BLaER1 (cell line): ENCODE data around the gene LILRA1.

Source experiments
- H3K27ac ChIP-seq: shearing (Covaris generic); formaldehyde crosslinking; 2 replicates; pipeline ENCODE4 v1.8.1; 2022
- H3K27me3 ChIP-seq: shearing (Covaris generic); formaldehyde crosslinking; 2 replicates; pipeline ENCODE4 v1.8.1; 2022
- H3K36me3 ChIP-seq: shearing (Covaris generic); formaldehyde crosslinking; 2 replicates; pipeline ENCODE4 v1.8.1; 2022
- H3K4me1 ChIP-seq: shearing (Covaris generic); formaldehyde crosslinking; 2 replicates; pipeline ENCODE4 v1.8.1; 2022
- H3K4me2 ChIP-seq: shearing (Covaris generic); formaldehyde crosslinking; 2 replicates; pipeline ENCODE4 v1.8.1; 2022
- H3K4me3 ChIP-seq: shearing (Covaris generic); formaldehyde crosslinking; 2 replicates; pipeline ENCODE4 v1.8.1; 2022
- H3K9ac ChIP-seq: shearing (Covaris generic); formaldehyde crosslinking; 2 replicates; pipeline ENCODE4 v1.8.1; 2022
- H3K9me3 ChIP-seq: shearing (Covaris generic); formaldehyde crosslinking; 2 replicates; pipeline ENCODE4 v1.8.1; 2022
- H4K20me1 ChIP-seq: shearing (Covaris generic); formaldehyde crosslinking; 2 replicates; pipeline ENCODE4 v1.8.1; 2022
- Cebpa-rat ChIP-seq: shearing (Covaris generic); IDR thresholded peaks from 2 replicates; pipeline ENCODE4 v1.8.1; 2022

LILRA1 gene

GRCh38 chr19:54606891-54607784 lies 13.7 kb downstream of the LILRA1 start:
- H3K9ac ChIP-seq, result no peak overlapping the region
- H4K20me1 ChIP-seq, result no peaks in the 10 kb centered on the region
- H3K27me3 ChIP-seq, result no peaks in the 10 kb centered on the region
- H3K4me3 ChIP-seq, result no peak overlapping the region
- no peak for TF ChIP-seq Cebpa-rat
- H3K4me1 ChIP-seq, result peaks cover 19% of the 10 kb centered on the region
- peaks cover 50% of the 10 kb centered on the region for H3K9me3 ChIP-seq
- peak overlapping the region; percentile 0; the same call in 1 of the 2 replicates for H3K27ac ChIP-seq
- H3K4me2 ChIP-seq, result peak overlapping the region; percentile 31
- H3K36me3 ChIP-seq, result no peaks in the 10 kb centered on the region; the same call in 1 of the 2 replicates

GRCh38 chr19:54607785-54608150 lies 14.3 kb downstream of the LILRA1 start:
- Histone ChIP-seq H3K9me3 (peaks cover 50% of the 10 kb centered on the region), H3K27ac (no peak overlapping the region), H3K36me3 (no peaks in the 10 kb centered on the region; the same call in 1 of the 2 replicates), H3K4me1 (peaks cover 25% of the 10 kb centered on the region), H3K4me3 (no peak overlapping the region), H4K20me1 (no peaks in the 10 kb centered on the region), H3K4me2 (0 out of 2 replicates have a peak overlapping the region, but pooled peaks have one; percentile 31), H3K9ac (no peak overlapping the region), H3K27me3 (no peaks in the 10 kb centered on the region)
- TF ChIP-seq Cebpa-rat, result no peak

- H3K9ac ChIP-seq, result no peak overlapping the region
- peaks cover 25% of the 10 kb centered on the region for H3K4me1 ChIP-seq
- H3K27ac ChIP-seq, result no peak overlapping the region
- no peak overlapping the region for H3K4me2 ChIP-seq
- no peaks in the 10 kb centered on the region for H4K20me1 ChIP-seq
- TF ChIP-seq Cebpa-rat, result no peak
- peaks cover 50% of the 10 kb centered on the region for H3K9me3 ChIP-seq
- no peaks in the 10 kb centered on the region; the same call in 1 of the 2 replicates for H3K36me3 ChIP-seq
- H3K27me3 ChIP-seq, result no peaks in the 10 kb centered on the region
- H3K4me3 ChIP-seq, result no peak overlapping the region
Observed at GRCh38 chr19:54608205-54608604, 14.8 kb downstream of the LILRA1 start.

- no peak overlapping the region for H3K9ac ChIP-seq
- no peak overlapping the region for H3K4me2 ChIP-seq
- peaks cover 50% of the 10 kb centered on the region for H3K9me3 ChIP-seq
- peaks cover 25% of the 10 kb centered on the region for H3K4me1 ChIP-seq
- no peaks in the 10 kb centered on the region for H4K20me1 ChIP-seq
- H3K4me3 ChIP-seq, result no peak overlapping the region
- H3K27me3 ChIP-seq, result no peaks in the 10 kb centered on the region
- H3K27ac ChIP-seq, result no peak overlapping the region
- H3K36me3 ChIP-seq, result no peaks in the 10 kb centered on the region; the same call in 1 of the 2 replicates
- TF ChIP-seq Cebpa-rat, result no peak
Observed at GRCh38 chr19:54608792-54609191, 15.4 kb downstream of the LILRA1 start.

GRCh38 chr19:54609356-54609791 lies 15.9 kb downstream of the LILRA1 start:
- peaks cover 48% of the 10 kb centered on the region for H3K9me3 ChIP-seq
- no peak overlapping the region for H3K4me2 ChIP-seq
- no peak overlapping the region for H3K27ac ChIP-seq
- no peaks in the 10 kb centered on the region for H4K20me1 ChIP-seq
- H3K36me3 ChIP-seq, result no peaks in the 10 kb centered on the region; the same call in 1 of the 2 replicates
- no peak overlapping the region for H3K4me3 ChIP-seq
- no peak for TF ChIP-seq Cebpa-rat
- no peak overlapping the region for H3K9ac ChIP-seq
- H3K4me1 ChIP-seq, result peaks cover 25% of the 10 kb centered on the region
- H3K27me3 ChIP-seq, result no peaks in the 10 kb centered on the region

- no peak overlapping the region for H3K9ac ChIP-seq
- H3K4me3 ChIP-seq, result no peak overlapping the region
- no peaks in the 10 kb centered on the region for H3K36me3 ChIP-seq
- 0 out of 2 replicates have a peak overlapping the region, but pooled peaks have one; percentile 24 for H3K27ac ChIP-seq
- H3K4me2 ChIP-seq, result peak overlapping the region; percentile 2; the same call in 1 of the 2 replicates
- TF ChIP-seq Cebpa-rat, result no peak
- H3K4me1 ChIP-seq, result peaks cover 15% of the 10 kb centered on the region
- H3K9me3 ChIP-seq, result peaks cover 47% of the 10 kb centered on the region
- H3K27me3 ChIP-seq, result no peaks in the 10 kb centered on the region
- no peaks in the 10 kb centered on the region for H4K20me1 ChIP-seq
Observed at GRCh38 chr19:54612428-54612827, 19.0 kb downstream of the LILRA1 start.

- Histone ChIP-seq H3K27me3 (no peaks in the 10 kb centered on the region), H3K27ac (no peak overlapping the region), H3K9ac (no peak overlapping the region), H3K9me3 (peaks cover 45% of the 10 kb centered on the region), H4K20me1 (no peaks in the 10 kb centered on the region), H3K4me2 (no peak overlapping the region), H3K4me1 (peaks cover 13% of the 10 kb centered on the region), H3K4me3 (no peak overlapping the region), H3K36me3 (no peaks in the 10 kb centered on the region)
- no peak for TF ChIP-seq Cebpa-rat
Observed at GRCh38 chr19:54614726-54615125, 21.3 kb downstream of the LILRA1 start.

GRCh38 chr19:54616057-54616456 lies 22.6 kb downstream of the LILRA1 start:
- no peak overlapping the region for H3K4me3 ChIP-seq
- no peaks in the 10 kb centered on the region for H3K36me3 ChIP-seq
- H3K4me2 ChIP-seq, result no peak overlapping the region; the same call in 1 of the 2 replicates
- H3K4me1 ChIP-seq, result peaks cover 13% of the 10 kb centered on the region
- no peaks in the 10 kb centered on the region for H4K20me1 ChIP-seq
- H3K27ac ChIP-seq, result no peak overlapping the region
- H3K9ac ChIP-seq, result no peak overlapping the region
- TF ChIP-seq Cebpa-rat, result no peak
- no peaks in the 10 kb centered on the region for H3K27me3 ChIP-seq
- peaks cover 40% of the 10 kb centered on the region for H3K9me3 ChIP-seq

GRCh38 chr19:54616821-54617560 lies 23.6 kb downstream of the LILRA1 start:
- no peak overlapping the region for H3K9ac ChIP-seq
- H3K36me3 ChIP-seq, result no peaks in the 10 kb centered on the region
- no peaks in the 10 kb centered on the region for H3K27me3 ChIP-seq
- H3K27ac ChIP-seq, result no peak overlapping the region
- H3K4me3 ChIP-seq, result no peak overlapping the region
- no peak overlapping the region for H3K4me2 ChIP-seq
- peaks cover 13% of the 10 kb centered on the region for H3K4me1 ChIP-seq
- H4K20me1 ChIP-seq, result no peaks in the 10 kb centered on the region
- TF ChIP-seq Cebpa-rat, result no peak
- peaks cover 33% of the 10 kb centered on the region for H3K9me3 ChIP-seq

GRCh38 chr19:54620464-54620863 lies 27.0 kb downstream of the LILRA1 start:
- H3K4me1 ChIP-seq, result peaks cover 36% of the 10 kb centered on the region
- H3K4me2 ChIP-seq, result no peak overlapping the region
- no peaks in the 10 kb centered on the region for H3K36me3 ChIP-seq
- H3K9ac ChIP-seq, result no peak overlapping the region
- no peak for TF ChIP-seq Cebpa-rat
- no peaks in the 10 kb centered on the region for H3K27me3 ChIP-seq
- no peak overlapping the region for H3K4me3 ChIP-seq
- no peaks in the 10 kb centered on the region for H4K20me1 ChIP-seq
- peaks cover 31% of the 10 kb centered on the region for H3K9me3 ChIP-seq
- no peak overlapping the region for H3K27ac ChIP-seq
